Chondrocyte (in vitro differentiated cells): ENCODE data around the gene RNU7-1. TPM values are rescaled to one million over a fixed set of nuclear protein-coding genes. Genes with fewer than 3 reads are reported as not detected.
A peak's percentile ranks its signal among the peaks of the same experiment; 100 is the strongest.

ENCODE experiments used
- DNase-seq: peaks from one replicate; pipeline ENCODE4 v3.0.0; 2021; ENCODE audit warnings: mixed read lengths, low spot score
- H3K27ac Mint-ChIP-seq: one replicate; pipeline ENCODE4 v1.8.0; 2021; ENCODE audit warnings: mild to moderate bottlenecking, moderate library complexity, mixed read lengths; ENCODE audit not compliant: unreplicated experiment
- H3K27me3 Mint-ChIP-seq: 2 replicates; pipeline ENCODE4 v1.8.0; 2021; ENCODE audit warnings: low read depth, mixed read lengths
- H3K36me3 Mint-ChIP-seq: 2 replicates; pipeline ENCODE4 v1.8.0; 2021; ENCODE audit warnings: low read depth, mixed read lengths
- H3K4me1 Mint-ChIP-seq: 2 replicates; pipeline ENCODE4 v1.8.0; 2021; ENCODE audit warnings: low read depth, mild to moderate bottlenecking, mixed read lengths
- H3K4me3 Mint-ChIP-seq: one replicate; pipeline ENCODE4 v1.8.0; 2021; ENCODE audit warnings: mild to moderate bottlenecking, moderate library complexity, mixed read lengths; ENCODE audit not compliant: unreplicated experiment
- H3K9me3 Mint-ChIP-seq: 2 replicates; pipeline ENCODE4 v1.8.0; 2021; ENCODE audit warnings: low read depth, mixed read lengths
- total RNA-seq: library from RNA; stranded (reverse); gene quantifications from 3 replicates; pipeline ENCODE4 v1.2.1, GENCODE V29; 2021
- TF ChIP-seq, protein P1 (sequence below): fragments of 200-600 bp; sonication (generic); IDR thresholded peaks from 2 replicates; pipeline ENCODE4 v1.5.0; 2021; ENCODE audit warnings: antibody characterized with exemption, mild to moderate bottlenecking, moderate library complexity

RNU7-1 gene
- total RNA-seq, 1 donor from 2014 or later: not detected

DNA sequence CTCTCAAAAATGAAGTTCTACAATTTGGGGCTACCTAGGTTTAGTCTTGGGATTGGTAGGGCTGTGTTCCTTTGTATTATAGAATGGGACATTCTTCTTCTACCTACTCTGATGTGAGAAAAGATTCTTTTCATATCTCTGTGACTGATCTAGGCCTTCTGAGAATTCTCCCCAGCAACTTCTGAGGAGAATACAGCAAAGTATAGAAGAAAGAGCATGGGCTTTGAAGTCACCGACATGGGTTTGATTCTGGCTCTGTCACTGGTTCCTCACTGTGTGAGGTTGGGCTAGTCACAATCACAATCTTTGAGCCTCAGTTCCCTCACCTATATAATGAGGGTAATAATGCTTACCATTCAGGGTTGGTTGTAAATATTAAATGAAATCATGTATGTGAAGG, 10.8 kb upstream of the RNU7-1 start:
- peaks cover 24% of the 10 kb centered on the region for H3K36me3 Mint-ChIP-seq
- peak overlapping the region; percentile 71 for H3K27ac Mint-ChIP-seq
- H3K4me3 Mint-ChIP-seq: no peak overlapping the region
- DNase-seq: no peak
- TF ChIP-seq, protein P1, sequence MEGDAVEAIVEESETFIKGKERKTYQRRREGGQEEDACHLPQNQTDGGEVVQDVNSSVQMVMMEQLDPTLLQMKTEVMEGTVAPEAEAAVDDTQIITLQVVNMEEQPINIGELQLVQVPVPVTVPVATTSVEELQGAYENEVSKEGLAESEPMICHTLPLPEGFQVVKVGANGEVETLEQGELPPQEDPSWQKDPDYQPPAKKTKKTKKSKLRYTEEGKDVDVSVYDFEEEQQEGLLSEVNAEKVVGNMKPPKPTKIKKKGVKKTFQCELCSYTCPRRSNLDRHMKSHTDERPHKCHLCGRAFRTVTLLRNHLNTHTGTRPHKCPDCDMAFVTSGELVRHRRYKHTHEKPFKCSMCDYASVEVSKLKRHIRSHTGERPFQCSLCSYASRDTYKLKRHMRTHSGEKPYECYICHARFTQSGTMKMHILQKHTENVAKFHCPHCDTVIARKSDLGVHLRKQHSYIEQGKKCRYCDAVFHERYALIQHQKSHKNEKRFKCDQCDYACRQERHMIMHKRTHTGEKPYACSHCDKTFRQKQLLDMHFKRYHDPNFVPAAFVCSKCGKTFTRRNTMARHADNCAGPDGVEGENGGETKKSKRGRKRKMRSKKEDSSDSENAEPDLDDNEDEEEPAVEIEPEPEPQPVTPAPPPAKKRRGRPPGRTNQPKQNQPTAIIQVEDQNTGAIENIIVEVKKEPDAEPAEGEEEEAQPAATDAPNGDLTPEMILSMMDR: no peak
- H3K9me3 Mint-ChIP-seq: no peaks in the 10 kb centered on the region
- H3K27me3 Mint-ChIP-seq: no peaks in the 10 kb centered on the region
- H3K4me1 Mint-ChIP-seq: peaks cover 71% of the 10 kb centered on the region

DNA sequence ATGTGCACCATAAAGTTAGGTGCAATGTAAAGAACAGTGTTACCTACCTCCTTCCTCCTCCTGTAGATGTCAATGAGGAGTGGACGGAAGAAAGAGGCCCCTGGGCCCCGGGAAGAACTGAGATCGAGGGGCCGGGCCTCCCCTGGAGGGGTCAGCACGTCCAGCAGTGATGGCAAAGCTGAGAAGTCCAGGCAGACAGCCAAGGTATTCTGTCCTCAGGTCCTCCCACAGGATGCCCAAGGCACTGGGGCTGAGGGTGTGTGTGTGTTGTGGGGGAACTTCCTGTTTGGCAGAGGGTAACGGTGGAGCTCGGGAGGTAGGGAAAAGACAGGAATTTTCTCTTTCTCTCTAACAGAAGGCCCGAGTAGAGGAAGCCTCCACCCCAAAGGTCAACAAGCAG, 9.5 kb upstream of the RNU7-1 start:
- H3K27me3 Mint-ChIP-seq: no peaks in the 10 kb centered on the region
- no peak for DNase-seq
- peaks cover 71% of the 10 kb centered on the region for H3K4me1 Mint-ChIP-seq
- H3K36me3 Mint-ChIP-seq: peaks cover 22% of the 10 kb centered on the region
- H3K9me3 Mint-ChIP-seq: no peaks in the 10 kb centered on the region
- H3K4me3 Mint-ChIP-seq: peak overlapping the region; percentile 26
- H3K27ac Mint-ChIP-seq: peak overlapping the region; percentile 79
- TF ChIP-seq, protein P1: no peak

DNA sequence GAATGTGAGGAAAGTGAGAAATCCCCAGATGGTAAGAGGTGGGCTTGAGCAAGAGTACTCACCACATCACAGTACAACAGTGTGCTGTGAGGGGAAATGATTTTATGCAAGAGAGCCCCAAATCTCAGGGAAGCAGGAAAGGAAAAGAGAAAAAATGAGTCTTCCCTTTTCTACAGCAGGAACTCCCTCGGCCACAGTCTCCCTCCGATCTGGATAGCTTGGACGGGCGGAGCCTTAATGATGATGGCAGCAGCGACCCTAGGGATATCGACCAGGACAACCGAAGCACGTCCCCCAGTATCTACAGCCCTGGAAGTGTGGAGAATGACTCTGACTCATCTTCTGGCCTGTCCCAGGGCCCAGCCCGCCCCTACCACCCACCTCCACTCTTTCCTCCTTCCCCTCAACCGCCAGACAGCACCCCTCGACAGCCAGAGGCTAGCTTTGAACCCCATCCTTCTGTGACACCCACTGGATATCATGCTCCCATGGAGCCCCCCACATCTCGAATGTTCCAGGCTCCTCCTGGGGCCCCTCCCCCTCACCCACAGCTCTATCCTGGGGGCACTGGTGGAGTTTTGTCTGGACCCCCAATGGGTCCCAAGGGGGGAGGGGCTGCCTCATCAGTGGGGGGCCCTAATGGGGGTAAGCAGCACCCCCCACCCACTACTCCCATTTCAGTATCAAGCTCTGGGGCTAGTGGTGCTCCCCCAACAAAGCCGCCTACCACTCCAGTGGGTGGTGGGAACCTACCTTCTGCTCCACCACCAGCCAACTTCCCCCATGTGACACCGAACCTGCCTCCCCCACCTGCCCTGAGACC, 8.0 kb upstream of the RNU7-1 start:
- Mint-ChIP-seq H3K4me1 (peaks cover 62% of the 10 kb centered on the region), H3K4me3 (no peak overlapping the region), H3K36me3 (peaks cover 27% of the 10 kb centered on the region), H3K27ac (peak overlapping the region; percentile 60), H3K27me3 (no peaks in the 10 kb centered on the region), H3K9me3 (no peaks in the 10 kb centered on the region)
- no peak for DNase-seq
- TF ChIP-seq, protein P1: no peak

DNA sequence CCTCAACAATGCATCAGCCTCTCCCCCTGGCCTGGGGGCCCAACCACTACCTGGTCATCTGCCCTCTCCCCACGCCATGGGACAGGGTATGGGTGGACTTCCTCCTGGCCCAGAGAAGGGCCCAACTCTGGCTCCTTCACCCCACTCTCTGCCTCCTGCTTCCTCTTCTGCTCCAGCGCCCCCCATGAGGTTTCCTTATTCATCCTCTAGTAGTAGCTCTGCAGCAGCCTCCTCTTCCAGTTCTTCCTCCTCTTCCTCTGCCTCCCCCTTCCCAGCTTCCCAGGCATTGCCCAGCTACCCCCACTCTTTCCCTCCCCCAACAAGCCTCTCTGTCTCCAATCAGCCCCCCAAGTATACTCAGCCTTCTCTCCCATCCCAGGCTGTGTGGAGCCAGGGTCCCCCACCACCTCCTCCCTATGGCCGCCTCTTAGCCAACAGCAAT, 7.4 kb upstream of the RNU7-1 start:
- Mint-ChIP-seq H3K27ac (peak overlapping the region; percentile 49), H3K36me3 (peaks cover 29% of the 10 kb centered on the region), H3K4me1 (peaks cover 59% of the 10 kb centered on the region), H3K27me3 (no peaks in the 10 kb centered on the region), H3K9me3 (no peaks in the 10 kb centered on the region), H3K4me3 (peak overlapping the region; percentile 51)
- no peak for DNase-seq
- TF ChIP-seq, protein P1: no peak

DNA sequence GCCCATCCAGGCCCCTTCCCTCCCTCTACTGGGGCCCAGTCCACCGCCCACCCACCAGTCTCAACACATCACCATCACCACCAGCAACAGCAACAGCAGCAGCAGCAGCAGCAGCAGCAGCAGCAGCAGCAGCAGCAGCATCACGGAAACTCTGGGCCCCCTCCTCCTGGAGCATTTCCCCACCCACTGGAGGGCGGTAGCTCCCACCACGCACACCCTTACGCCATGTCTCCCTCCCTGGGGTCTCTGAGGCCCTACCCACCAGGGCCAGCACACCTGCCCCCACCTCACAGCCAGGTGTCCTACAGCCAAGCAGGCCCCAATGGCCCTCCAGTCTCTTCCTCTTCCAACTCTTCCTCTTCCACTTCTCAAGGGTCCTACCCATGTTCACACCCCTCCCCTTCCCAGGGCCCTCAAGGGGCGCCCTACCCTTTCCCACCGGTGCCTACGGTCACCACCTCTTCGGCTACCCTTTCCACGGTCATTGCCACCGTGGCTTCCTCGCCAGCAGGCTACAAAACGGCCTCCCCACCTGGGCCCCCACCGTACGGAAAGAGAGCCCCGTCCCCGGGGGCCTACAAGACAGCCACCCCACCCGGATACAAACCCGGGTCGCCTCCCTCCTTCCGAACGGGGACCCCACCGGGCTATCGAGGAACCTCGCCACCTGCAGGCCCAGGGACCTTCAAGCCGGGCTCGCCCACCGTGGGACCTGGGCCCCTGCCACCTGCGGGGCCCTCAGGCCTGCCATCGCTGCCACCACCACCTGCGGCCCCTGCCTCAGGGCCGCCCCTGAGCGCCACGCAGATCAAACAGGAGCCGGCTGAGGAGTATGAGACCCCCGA, 6.8 kb upstream of the RNU7-1 start:
- H3K36me3 Mint-ChIP-seq: peaks cover 30% of the 10 kb centered on the region

More for the DNA sequence above, 6.8 kb upstream of the RNU7-1 start:
- TF ChIP-seq, protein P1: no peak
- Mint-ChIP-seq H3K4me1 (peaks cover 58% of the 10 kb centered on the region), H3K9me3 (no peaks in the 10 kb centered on the region), H3K4me3 (peak overlapping the region; percentile 72), H3K27ac (peak overlapping the region; percentile 49), H3K27me3 (no peaks in the 10 kb centered on the region)
- no peak for DNase-seq
